NCI-H2196 treated with DMSO at 0.1 percent for 48 hours (cell line): ENCODE results near the gene LONP1.
"Not testable (repeated sequence)": the region's sequence is repeated elsewhere in the genome, so short reads cannot be mapped to it uniquely, and the experiment has no call there.

Experiments
- DNase-seq: peaks from one replicate; lab custom pipeline; 2025; ENCODE audit not compliant: unreplicated experiment; lab: John Stamatoyannopoulos, UW

Gene LONP1, protein sequence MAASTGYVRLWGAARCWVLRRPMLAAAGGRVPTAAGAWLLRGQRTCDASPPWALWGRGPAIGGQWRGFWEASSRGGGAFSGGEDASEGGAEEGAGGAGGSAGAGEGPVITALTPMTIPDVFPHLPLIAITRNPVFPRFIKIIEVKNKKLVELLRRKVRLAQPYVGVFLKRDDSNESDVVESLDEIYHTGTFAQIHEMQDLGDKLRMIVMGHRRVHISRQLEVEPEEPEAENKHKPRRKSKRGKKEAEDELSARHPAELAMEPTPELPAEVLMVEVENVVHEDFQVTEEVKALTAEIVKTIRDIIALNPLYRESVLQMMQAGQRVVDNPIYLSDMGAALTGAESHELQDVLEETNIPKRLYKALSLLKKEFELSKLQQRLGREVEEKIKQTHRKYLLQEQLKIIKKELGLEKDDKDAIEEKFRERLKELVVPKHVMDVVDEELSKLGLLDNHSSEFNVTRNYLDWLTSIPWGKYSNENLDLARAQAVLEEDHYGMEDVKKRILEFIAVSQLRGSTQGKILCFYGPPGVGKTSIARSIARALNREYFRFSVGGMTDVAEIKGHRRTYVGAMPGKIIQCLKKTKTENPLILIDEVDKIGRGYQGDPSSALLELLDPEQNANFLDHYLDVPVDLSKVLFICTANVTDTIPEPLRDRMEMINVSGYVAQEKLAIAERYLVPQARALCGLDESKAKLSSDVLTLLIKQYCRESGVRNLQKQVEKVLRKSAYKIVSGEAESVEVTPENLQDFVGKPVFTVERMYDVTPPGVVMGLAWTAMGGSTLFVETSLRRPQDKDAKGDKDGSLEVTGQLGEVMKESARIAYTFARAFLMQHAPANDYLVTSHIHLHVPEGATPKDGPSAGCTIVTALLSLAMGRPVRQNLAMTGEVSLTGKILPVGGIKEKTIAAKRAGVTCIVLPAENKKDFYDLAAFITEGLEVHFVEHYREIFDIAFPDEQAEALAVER

DNA sequence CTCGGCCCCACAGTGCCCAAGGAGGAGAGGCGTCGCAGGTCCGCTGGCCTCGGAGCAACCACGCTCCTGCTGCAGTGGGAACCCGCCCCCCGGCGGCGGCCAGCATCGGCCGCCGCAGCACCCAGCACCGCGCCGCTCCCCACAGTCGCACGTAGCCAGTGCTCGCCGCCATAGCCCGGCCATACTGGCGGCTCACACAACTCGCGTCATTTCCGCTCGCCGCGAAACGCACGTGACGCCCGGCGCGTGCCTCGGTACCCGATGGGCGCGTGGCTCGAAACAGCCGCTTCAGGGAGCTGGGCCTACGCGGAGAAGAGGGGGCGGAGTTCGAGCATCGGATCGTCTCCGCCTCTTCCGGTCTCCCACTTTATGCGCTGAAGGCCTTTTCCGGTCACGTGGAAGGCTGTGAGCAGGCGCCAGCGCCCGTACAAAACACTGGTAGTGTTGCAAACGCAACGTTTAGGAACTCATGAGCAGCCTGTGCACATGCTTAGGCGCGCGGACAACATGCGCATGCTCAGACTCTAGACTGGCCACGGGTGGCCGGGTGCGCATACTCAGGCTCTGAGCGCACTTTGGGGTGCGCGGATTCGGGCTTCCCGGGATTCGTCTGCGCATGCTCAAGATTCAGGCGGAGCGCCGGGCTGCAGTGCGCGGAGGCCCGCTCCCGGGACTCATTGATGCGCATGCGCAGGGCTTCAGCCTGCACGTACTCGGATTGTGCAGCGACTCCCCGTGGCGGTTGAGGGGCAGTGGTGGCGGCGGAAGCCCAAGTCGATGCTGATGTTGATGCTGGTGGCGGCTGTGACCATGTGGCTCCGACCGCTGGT lies at the start of gene LONP1, which contains the start of gene CATSPERD:
Gene LONP1 (minus strand): TSS at position 186 of the 830 bp plus-strand sequence. CDS start 14 bp downstream, at position 172.
Gene CATSPERD (plus strand): TSS at position 677 of the 830 bp plus-strand sequence. CDS start 101 bp downstream, at position 778.
- DNase-seq, result peak; percentile 96

DNA sequence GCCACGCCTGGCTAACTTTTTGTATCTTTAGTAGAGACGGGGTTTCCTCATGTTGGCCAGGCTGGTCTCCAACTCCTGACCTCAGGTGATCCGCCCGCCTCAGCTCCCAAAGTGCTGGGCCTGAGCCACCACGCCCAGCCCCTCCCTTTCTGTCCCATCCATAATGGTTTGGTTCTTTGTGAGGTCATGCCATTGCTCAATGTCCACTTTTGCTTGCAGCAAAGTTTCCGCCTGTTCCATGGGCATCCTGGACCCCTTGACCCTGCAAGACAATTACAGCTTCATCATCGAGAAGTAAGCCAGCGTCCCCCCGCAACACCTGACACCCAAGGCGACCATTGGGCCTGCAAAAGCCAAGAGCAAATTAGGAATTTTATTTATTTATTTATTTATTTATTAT lies 48.0 kb upstream of the LONP1 start:
- no peak for DNase-seq

DNA sequence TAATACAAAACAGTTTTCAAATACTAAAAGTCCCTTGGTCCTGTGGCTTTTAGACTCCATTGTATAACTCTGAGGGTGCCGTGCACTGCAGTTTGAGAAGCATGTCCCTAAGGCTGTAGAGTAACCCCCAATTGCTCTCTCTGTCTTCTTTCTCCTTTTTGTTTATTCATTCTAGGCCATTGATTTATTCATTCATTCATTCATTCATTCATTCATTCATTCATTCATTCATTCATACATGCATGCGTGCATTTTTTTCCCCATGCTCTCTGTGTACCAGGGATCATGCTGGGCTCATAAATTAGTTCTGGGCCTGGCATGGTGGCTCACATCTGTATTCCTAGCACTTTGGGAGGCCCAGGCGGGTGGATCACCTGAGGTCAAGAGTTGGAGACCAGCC lies 45.3 kb upstream of the LONP1 start:
- DNase-seq, result no peak

DNA sequence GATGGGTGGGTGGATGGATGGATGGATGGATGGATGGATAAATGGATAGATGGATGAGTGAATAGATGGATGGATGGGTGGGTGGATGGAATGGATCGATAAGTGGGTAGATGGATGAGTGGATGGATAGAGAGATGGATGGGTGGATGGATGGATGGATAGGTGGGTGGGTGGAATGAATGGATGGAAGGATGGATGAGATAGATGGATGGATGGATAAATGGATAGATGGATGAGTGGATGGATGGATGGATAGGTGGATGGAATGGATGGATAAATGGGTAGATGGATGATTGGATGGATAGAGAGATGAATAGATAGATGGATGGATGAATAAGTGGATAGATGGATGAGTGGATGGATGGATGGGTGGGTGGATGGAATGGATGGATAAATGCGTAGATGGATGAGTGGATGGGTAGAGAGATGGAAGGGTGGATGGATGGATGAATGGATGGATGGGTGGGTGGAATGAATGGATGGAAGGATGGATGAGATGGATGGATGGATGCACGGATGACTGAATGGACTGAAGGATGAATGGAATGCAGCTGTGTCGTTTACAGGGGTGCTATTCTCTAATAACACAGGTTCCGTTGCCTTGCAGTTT lies 42.8 kb upstream of the LONP1 start:
- DNase-seq, result no peak

DNA sequence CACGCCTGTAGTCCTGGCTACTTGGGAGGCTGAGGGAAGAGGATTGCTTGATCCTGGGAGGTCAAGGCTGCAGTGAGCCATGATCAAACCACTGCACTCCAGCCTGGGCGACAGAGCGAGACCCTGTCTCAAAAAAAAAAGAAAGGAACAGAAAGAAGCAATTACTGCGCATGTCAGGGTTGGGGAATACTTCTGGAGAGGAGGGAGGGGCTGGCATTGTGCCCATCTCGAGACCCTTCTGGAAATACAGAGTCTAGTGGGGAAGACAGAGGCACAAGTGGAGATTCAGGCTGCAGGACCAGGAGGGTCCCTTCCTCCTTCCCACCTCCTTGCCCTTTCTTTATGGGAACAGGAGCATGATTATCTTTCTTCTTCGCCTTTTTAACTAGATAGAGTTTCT lies 33.8 kb upstream of the LONP1 start:
- no peak for DNase-seq

DNA sequence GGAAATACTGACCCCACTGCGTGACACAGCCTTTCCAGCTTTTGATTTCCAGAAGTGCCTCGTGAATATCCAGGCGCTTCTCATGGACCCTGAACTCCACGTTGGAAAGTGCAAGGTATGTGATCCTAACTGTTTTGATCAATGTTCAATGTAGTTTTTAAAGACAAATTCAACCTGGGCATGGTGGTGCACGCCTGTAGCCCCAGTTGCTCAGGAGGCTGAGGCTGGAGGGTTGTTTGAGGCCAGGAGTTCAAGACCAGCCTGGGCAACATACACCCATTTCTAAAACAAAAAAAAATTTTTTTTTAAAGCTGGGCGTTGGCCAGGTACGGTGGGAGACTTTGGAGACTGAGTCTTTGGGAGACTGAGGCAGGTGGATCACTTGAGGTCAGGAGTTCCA lies 31.8 kb upstream of the LONP1 start:
- no peak for DNase-seq

DNA sequence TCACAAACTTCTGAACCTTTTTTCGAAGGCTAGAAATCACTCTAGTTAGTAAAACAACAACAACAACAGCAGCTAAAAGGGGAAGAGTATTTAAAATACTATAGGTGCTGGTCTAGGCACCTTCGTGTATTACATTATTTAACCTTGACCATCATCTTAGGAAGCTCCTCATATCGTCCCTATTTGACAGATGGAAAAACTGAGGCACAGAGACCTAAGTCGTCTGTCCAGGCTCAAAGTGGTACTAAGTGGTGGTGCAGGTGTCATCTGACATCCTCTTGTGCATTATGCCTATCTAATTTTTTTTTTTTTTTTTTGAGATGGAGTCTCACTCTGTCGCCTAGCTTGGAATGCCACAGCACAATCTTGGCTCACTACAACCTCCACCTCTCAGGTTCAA lies 29.6 kb upstream of the LONP1 start:
- no peak for DNase-seq

DNA sequence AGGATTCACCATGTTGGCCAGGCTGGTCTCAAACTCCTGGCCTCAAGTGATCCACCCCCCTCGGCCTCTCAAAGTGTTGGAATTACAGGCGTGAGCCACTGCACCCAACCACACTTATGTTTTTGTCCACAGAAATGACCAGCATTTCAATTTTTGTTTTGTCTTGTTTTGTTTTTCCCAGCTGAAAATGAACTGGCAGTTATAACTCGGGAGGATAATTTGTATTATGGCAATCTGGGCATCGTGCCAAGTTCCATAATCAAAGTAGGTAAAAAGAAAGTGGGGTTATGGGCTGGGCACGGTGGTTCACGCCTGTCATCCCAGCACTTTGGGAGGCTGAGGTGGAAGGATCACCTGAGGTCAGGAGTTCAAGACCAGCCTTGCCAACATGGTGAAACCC lies 29.0 kb upstream of the LONP1 start:
- DNase-seq, result not testable (repeated sequence)

DNA sequence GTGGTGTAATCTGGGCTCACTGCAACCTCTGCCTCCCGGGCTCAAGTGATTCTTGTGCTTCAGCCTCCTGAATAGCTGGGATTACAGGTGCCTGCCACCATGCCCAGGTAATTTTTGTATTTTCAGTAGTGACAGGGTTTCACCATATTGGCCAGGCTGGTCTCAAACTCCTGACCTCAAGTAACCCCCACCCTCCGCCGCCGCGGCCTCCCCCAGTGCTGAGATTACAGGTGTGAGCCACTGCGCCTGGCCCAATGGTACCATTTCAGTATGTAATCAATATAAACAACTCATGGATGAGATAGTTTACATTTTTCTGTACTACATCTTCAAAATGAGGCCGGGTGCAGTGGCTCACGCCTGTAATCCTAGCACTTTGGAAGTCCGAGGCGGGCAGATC lies 25.1 kb upstream of the LONP1 start:
- DNase-seq, result not testable (repeated sequence)

DNA sequence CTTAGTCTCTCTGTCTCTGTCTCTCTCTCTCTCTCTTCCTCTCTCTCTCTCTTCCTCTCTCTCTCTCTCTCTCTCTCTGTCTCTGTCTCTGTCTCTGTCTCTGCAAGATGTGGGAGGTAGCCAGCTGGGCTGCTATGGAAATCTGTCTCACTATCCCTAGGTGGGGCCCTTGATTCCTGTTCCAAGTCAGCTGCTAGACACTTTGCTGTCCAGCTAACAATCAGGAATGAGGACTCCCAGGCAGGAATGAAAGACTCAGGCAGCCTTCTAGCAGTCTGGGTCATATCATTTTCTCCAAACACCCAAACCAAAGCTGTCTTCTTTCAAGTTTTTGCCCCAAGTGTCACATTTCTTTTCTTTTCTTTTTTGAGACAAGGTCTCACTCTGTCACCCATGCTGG lies 23.7 kb upstream of the LONP1 start:
- no peak for DNase-seq

DNA sequence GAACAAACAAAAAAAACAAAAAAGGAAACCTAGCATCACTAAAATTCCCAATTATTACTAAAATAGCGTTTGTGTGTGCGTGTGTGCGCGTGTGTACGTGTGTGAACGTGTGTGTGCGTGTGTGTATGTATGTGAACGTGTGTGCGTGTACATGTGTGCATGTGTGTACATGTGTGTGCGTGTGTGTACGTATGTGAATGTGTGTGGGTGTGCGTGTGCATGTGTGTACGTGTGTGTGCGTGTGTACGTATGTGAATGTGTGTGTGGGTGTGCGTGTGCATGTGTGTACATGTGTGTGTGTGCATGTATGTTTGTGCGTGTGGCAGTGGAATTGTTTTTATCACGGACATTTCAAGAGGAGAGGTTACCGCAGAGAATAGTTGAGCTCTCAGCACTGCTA lies 22.1 kb upstream of the LONP1 start:
- DNase-seq, result no peak

DNA sequence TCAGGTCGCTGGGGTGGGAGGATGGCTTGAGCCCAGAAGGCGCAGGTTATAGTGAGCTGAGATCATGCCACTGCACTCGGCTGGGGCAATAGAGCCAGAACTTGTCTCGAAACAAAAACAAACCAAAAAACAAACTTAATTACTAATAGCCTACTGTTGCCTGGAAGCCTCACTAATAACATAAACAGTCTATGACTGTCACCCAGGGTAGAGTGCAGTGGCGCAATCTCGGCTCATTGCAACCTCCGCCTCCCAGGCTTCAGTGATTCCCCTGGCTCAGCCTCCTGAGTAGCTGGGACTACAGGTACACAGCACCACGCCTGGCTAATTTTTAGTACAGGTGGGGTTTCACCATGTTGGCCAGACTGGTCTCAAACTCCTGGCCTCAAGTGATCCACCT lies 18.5 kb upstream of the LONP1 start:
- no peak for DNase-seq

DNA sequence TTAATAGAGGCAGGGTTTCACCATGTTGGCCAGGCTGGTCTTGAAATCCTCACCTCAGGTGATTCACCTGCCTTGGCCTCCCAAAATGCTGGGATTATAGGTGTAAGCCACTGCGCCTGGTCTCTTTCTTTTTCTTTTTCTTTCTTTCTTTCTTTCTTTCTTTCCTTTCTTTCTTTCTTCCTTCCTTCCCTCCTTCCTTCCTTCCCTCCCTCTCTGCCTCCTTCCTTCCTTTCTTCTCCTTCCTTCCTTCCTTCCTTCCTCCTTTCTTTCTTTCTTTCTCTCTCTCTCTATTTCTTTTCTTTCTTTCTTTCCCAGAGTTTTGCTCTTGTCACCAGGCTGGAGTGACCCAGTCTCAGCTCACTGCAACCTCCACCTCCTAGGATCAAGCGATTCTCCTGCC lies 13.2 kb upstream of the LONP1 start:
- not testable (repeated sequence) for DNase-seq

DNA sequence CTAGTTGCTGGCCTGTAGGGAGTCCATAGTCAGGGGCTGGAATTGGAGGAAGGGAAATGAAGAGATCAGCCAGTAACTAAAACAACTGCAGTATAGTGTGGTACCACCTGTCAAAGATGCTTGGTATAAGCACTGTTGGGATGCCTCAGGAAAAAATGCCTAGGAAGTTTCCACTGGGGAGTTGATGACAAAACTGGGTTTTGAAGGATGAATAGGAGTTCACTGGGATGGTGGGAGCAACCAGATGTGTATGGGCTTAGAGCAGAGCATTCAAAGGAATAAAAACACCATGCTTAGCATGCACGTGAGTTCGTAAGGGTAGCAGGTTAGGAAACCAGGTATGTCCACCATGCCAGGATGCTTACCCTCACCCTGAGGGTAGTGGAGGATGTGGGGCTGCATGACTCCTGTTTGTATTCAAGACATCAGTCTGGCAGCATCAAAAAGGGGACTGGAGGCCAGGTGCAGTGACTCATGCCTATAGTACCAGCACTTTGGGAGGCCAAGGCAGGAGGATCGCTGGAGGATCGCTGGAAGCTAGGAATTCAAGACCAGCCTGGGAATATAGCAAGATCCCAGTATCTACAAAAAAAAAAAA lies 7.6 kb upstream of the LONP1 start:
- DNase-seq, result no peak

DNA sequence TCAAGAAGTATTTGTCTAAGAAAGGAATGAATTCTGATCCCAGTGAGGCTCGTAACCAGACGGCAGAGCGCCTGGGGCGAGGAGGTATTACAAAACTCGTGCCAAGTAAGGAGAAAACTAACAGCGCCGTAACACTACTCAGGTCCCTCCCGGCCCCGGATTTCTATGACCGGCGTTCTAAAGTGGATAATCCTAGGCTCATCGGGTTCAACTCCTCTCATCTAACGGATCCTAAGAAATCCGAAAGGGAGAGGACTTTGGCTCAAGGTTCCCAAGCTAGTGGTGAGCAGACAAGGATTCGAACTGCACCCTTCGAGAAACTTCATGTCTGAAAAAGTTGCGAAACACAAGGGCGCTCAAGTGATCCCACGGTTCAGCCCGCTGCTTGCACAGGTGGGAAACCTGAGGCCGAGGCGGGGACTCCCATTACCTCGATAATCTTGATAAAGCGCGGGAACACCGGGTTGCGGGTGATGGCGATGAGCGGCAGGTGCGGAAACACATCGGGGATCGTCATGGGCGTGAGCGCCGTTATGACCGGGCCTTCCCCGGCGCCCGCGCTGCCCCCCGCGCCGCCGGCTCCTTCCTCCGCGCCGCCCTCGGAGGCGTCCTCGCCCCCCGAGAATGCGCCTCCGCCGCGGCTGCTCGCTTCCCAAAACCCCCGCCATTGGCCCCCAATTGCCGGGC lies 529 bp downstream of the LONP1 start:
- no peak for DNase-seq

DNA sequence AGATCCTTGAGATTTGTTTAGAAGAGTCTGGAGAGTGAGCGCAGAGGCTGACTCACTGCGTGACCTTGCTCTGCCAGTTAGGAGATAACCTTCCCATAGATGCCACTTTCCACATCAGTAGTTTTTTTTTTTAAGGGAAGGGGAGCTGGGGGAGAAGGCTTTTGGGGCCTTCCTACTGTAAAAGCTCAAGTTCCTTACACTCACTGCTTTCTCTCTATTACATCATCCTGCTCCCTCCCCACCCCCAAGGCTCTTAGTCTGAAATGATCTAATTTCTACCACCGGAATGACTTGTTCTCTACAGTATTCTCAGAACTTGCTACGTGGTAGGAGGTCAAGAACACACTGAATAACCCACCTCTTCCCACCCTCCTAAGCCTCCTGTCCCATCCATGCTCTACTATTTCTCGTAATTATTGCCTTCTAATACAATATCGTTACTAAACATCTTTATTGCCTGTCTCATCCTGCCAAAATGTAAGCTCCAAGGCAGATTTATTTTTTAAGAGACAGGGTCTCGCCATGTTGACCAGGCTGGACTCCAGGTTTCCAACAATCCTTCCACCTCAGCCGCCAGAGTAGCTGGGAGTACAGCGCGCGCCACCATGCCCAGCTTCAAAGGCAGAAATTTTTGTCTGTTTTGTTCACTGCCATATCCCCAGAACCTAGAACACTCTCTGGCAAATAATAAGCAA lies 1.2 kb downstream of the LONP1 start:
- DNase-seq, result no peak

DNA sequence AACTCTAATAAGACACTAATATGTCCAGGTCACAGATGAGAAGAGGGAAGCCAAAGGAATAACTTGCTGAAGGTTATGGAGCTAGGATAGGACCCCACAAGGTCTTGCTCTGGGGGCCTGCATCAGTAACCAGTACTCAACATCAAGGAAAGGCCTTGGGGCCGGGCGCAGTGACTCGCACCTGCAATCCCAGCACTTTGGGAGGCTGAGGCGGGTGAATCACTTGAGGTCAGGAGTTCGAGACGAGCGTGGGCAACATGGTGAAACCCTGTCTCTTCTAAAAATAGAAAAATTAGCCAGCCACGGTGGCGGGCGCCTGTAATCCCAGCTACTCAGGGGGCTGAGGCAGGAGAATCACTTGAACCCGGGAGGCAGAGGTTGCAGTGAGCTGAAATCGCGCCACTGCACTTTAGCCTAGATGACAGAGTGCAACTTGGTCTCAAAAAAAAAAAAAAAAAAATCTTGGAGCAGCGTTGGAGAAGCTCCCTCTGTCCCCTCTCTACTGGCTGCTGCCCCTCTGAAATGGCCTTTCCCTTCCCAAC lies 1.8 kb downstream of the LONP1 start:
- no peak for DNase-seq

DNA sequence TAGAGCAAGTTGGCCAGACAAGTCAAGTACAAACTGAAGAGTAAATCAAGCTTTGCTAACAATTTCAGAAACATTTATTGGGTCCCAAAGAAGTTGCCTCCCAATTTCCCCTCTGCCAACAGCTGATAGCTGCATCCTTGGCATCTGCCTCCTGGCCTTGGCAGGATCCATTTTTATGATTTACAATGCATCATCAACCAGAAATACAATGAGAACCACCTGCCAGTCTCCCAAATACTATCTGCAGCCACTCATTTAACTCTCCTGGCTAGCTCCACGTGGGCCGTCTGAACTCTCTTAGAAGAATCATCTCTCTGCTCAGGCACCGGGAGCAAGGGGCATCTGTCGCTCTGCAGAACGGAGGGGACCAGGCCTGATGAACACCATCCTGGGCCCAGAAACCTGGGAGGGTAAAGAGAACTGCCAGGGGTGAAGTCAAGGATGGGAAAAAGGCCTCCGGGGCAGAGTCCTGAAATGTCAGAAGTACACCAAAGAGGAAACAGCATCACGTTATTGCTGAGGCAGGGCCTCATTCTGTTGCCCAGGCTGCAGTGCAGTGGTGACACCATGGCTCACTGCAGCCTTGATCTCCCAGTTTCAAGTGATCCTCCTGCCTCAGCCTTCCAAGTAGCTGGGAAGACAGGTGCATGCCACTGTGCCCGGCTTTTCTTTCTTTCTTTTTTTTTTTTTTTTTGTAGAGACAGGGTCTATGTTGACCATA lies 2.6 kb downstream of the LONP1 start:
- DNase-seq, result no peak
